Keratinocyte (primary cell): Measurements from ENCODE around the gene RFWD3. TPM values are rescaled to one million over a fixed set of nuclear protein-coding genes. Genes with fewer than 3 reads are reported as not detected.

ENCODE experiments used
- DNase-seq: peaks from one replicate; pipeline ENCODE4 v3.0.0-alpha.2; 2011; ENCODE audit warnings: low read depth, missing footprints, low spot score
- FAIRE-seq: peaks from 2 replicates; lab custom pipeline; 2011; peaks lifted over from hg19 to GRCh38; lab: Jason Lieb, UNC
- H2AFZ ChIP-seq: 2 replicates; pipeline ENCODE4 v1.6.0; 2012; ENCODE audit warnings: low read length, control low read depth, inconsistent platforms; ENCODE audit not compliant: control insufficient read depth
- H3K27ac ChIP-seq: 2 replicates; pipeline ENCODE4 v1.5.1; 2011; ENCODE audit warnings: low read length; ENCODE audit not compliant: control insufficient read depth, insufficient read depth
- H3K27me3 ChIP-seq: 3 replicates; pipeline ENCODE4 v1.6.0; 2011; ENCODE audit warnings: low read length; ENCODE audit not compliant: control insufficient read depth, insufficient read depth; ENCODE audit errors: extremely low read depth
- H3K36me3 ChIP-seq, 2 experiments: 2 replicates in 1 of 2; 3 replicates in 1 of 2; pipeline ENCODE4 v1.5.1; 2011; ENCODE audit warnings: low read length in 2 of 2, mild to moderate bottlenecking in 1 of 2; ENCODE audit not compliant: control insufficient read depth in 2 of 2, insufficient read depth in 2 of 2; ENCODE audit errors: extremely low read depth in 1 of 2
- H3K4me1 ChIP-seq: 3 replicates; pipeline ENCODE4 v1.5.1; 2011; ENCODE audit warnings: low read length; ENCODE audit not compliant: control insufficient read depth, insufficient read depth; ENCODE audit errors: extremely low read depth
- H3K4me2 ChIP-seq: 3 replicates; pipeline ENCODE4 v1.6.0; 2011; ENCODE audit warnings: low read depth, low read length; ENCODE audit not compliant: control insufficient read depth, insufficient read depth; ENCODE audit errors: extremely low read depth
- H3K4me3 ChIP-seq, 3 experiments: fragments of 200-600 bp in 1 of 3; sonication (generic) in 1 of 3; 2 replicates in 2 of 3; 3 replicates in 1 of 3; pipeline ENCODE4 v1.5.1; 2011 to 2016; ENCODE audit warnings: low read length in 3 of 3, mild to moderate bottlenecking in 3 of 3, control low read depth in 2 of 3, inconsistent platforms in 1 of 3, low read depth in 1 of 3, mixed read lengths in 1 of 3, mixed run types in 1 of 3, moderate library complexity in 1 of 3; ENCODE audit not compliant: control insufficient read depth in 2 of 3, insufficient read depth in 2 of 3; ENCODE audit errors: extremely low read depth in 1 of 3
- H3K79me2 ChIP-seq: 2 replicates; pipeline ENCODE4 v1.6.0; 2012; ENCODE audit warnings: low read length; ENCODE audit not compliant: control insufficient read depth, insufficient read depth
- H3K9ac ChIP-seq: 3 replicates; pipeline ENCODE4 v1.6.0; 2011; ENCODE audit warnings: low read length; ENCODE audit not compliant: control insufficient read depth, insufficient read depth; ENCODE audit errors: extremely low read depth
- H3K9me1 ChIP-seq: 3 replicates; pipeline ENCODE4 v1.6.0; 2011; ENCODE audit warnings: low read length; ENCODE audit not compliant: control insufficient read depth, insufficient read depth; ENCODE audit errors: extremely low read depth
- H3K9me3 ChIP-seq: 2 replicates; pipeline ENCODE4 v1.5.1; 2012; ENCODE audit warnings: low read depth, low read length; ENCODE audit not compliant: control insufficient read depth
- H4K20me1 ChIP-seq: 3 replicates; pipeline ENCODE4 v1.6.0; 2011; ENCODE audit warnings: low read length; ENCODE audit not compliant: control insufficient read depth, insufficient read depth; ENCODE audit errors: extremely low read depth
- CTCF ChIP-seq, 3 experiments: IDR thresholded peaks in 1 of 3; conservative IDR thresholded peaks in 1 of 3; optimal IDR thresholded peaks in 1 of 3; 2 replicates in 2 of 3; 3 replicates in 1 of 3; pipeline versions ENCODE3 to v1.5.1; 2011; ENCODE audit warnings: low read length in 3 of 3, mild to moderate bottlenecking in 3 of 3, moderate library complexity in 2 of 3, control low read depth in 1 of 3, inconsistent platforms in 1 of 3; ENCODE audit not compliant: insufficient read depth in 2 of 3; ENCODE audit errors: extremely low read depth in 1 of 3
- EZH2 ChIP-seq: IDR thresholded peaks from one replicate; pipeline ENCODE4 v1.6.1; 2012; ENCODE audit warnings: inconsistent platforms, mild to moderate bottlenecking, low read length, moderate library complexity
- dilution Hi-C: fragments of 300-500 bp; cut with MboI; formaldehyde crosslinking; loops from one replicate; pipeline ENCODE4 v1.7.0; 2020; ENCODE audit warnings: low sequenced_read_pairs; ENCODE audit not compliant: extremely low pct_ligation_motif_present
- polyA plus RNA-seq, 5 experiments: library from polyadenylated mRNA; depleted of rRNA in 3 of 5; stranded (reverse) in 3 of 5; stranded (forward) in 1 of 5; unstranded in 1 of 5; fragments of >200 nt; gene quantifications; 1 replicate in 1 of 5; 2 replicates in 3 of 5; 3 replicates in 1 of 5; pipeline versions ENCODE4 v1.2.1 to v1.2.3, GENCODE V29; 2011 to 2012; ENCODE audit warnings: missing spikeins in 2 of 5, low read depth in 1 of 5, low replicate concordance in 1 of 5

RFWD3 gene
- polyA plus RNA-seq, 1 donor (not counting 4 experiments of a cell fraction or from before 2014, with no cell fraction given): 29.2 TPM

GRCh38 chr16:74605746-74606520 is 60.7 kb downstream of the RFWD3 start:
- peaks cover 55% of the 10 kb centered on the region for H3K79me2 ChIP-seq
- no peaks in the 10 kb centered on the region for H3K9me3 ChIP-seq
- H4K20me1 ChIP-seq: no peaks in the 10 kb centered on the region
- H2AFZ ChIP-seq: peak overlapping the region; percentile 87
- peak overlapping the region; percentile 89 to 99 (median 90) for H3K4me3 ChIP-seq
- H3K9ac ChIP-seq: peak overlapping the region; percentile 86
- H3K4me2 ChIP-seq: peak overlapping the region; percentile 63
- no peak for TF ChIP-seq EZH2
- TF ChIP-seq CTCF (optimal IDR thresholded peaks at IDR 0.05 in 1 of 3, IDR thresholded peaks at IDR 0.05 in 1 of 3, conservative IDR thresholded peaks at IDR 0.05 in 1 of 3; ENCODE audit: extremely low read depth in 1 of 3, insufficient read depth in 2 of 3, low read length in 3 of 3): no peak
- DNase-seq: no peak
- H3K27ac ChIP-seq: peak overlapping the region; percentile 80
- H3K27me3 ChIP-seq: no peaks in the 10 kb centered on the region
- H3K9me1 ChIP-seq: no peaks in the 10 kb centered on the region
- dilution Hi-C loops: no loop called here
- FAIRE-seq: no peak
- H3K36me3 ChIP-seq: no peaks in the 10 kb centered on the region
- H3K4me1 ChIP-seq: peaks cover 31% of the 10 kb centered on the region

DNA sequence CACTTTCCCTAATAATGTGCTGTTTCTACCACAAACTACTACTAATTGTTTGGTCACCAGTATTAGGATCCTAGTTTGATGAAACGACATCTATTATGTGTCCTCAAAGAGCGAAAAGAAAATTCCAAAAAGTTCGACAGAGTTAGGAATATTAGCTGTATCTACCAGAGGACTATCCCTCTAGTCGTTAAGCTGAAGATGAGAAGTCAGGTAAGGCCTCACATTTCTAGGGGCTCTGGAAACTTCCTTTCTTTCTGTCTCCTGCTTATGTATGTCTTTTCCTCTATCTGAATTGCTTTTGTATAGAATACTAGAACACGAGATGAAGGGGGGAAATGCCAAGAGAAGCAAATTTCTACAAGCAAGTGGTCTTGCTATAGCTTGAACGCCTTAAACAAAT is 61.3 kb downstream of the RFWD3 start:
- dilution Hi-C loops: no loop called here
- no peak for FAIRE-seq
- no peak for DNase-seq
- no peak for TF ChIP-seq EZH2
- TF ChIP-seq CTCF (optimal IDR thresholded peaks at IDR 0.05 in 1 of 3, IDR thresholded peaks at IDR 0.05 in 1 of 3, conservative IDR thresholded peaks at IDR 0.05 in 1 of 3; ENCODE audit: extremely low read depth in 1 of 3, insufficient read depth in 2 of 3, low read length in 3 of 3): no peak
- no peaks in the 10 kb centered on the region for H3K9me1 ChIP-seq
- peak overlapping the region; percentile 89 to 99 (median 90) for H3K4me3 ChIP-seq
- H4K20me1 ChIP-seq: no peaks in the 10 kb centered on the region
- H3K4me2 ChIP-seq: peak overlapping the region; percentile 63
- no peaks in the 10 kb centered on the region for H3K36me3 ChIP-seq
- H2AFZ ChIP-seq: no peak overlapping the region
- H3K9me3 ChIP-seq: no peaks in the 10 kb centered on the region
- peaks cover 37% of the 10 kb centered on the region for H3K4me1 ChIP-seq
- H3K27me3 ChIP-seq: no peaks in the 10 kb centered on the region
- peaks cover 61% of the 10 kb centered on the region for H3K79me2 ChIP-seq
- peak overlapping the region; percentile 80 for H3K27ac ChIP-seq
- peak overlapping the region; percentile 86 for H3K9ac ChIP-seq
